Aorta (tissue), 5 donors: ENCODE results near the gene PSMB10. TPM values are rescaled to one million over a fixed set of nuclear protein-coding genes. Genes with fewer than 3 reads are reported as not detected.
A peak's percentile ranks its signal among the peaks of the same experiment; 100 is the strongest.

Experiments
- ATAC-seq: fragments of 200-7000 bp; cut with Tn5 transposase; one replicate; pipeline ENCODE4 v1.9.1; 2022; ENCODE audit warnings: moderate library complexity; ENCODE audit not compliant: low FRiP score
- DNase-seq, 2 donors: peaks; one replicate each; pipeline ENCODE4 v3.0.0-alpha.2; 2020
- H3K27ac ChIP-seq, 2 donors: one replicate each; pipeline ENCODE4 v1.5.1; 2013; ENCODE audit warnings: low read length in 2 of 2, mild to moderate bottlenecking in 2 of 2, moderate library complexity in 2 of 2, control low read depth in 1 of 2, inconsistent platforms in 1 of 2, low read depth in 1 of 2
- H3K27me3 ChIP-seq, 2 donors: one replicate each; pipeline ENCODE4 v1.6.1; 2013; ENCODE audit warnings: control low read depth in 1 of 2, low read length in 1 of 2, mild to moderate bottlenecking in 1 of 2, moderate library complexity in 1 of 2; ENCODE audit not compliant: insufficient read depth in 2 of 2, control insufficient read depth in 1 of 2
- H3K36me3 ChIP-seq, 2 donors: one replicate each; pipeline ENCODE4 v1.6.1; 2013; ENCODE audit warnings: control low read depth in 1 of 2, low read length in 1 of 2, mild to moderate bottlenecking in 1 of 2; ENCODE audit not compliant: insufficient read depth in 2 of 2, control insufficient read depth in 1 of 2
- H3K4me1 ChIP-seq, 2 donors: one replicate each; pipeline ENCODE4 v1.6.1; 2013; ENCODE audit warnings: low read length in 2 of 2, control low read depth in 1 of 2, mild to moderate bottlenecking in 1 of 2, moderate library complexity in 1 of 2; ENCODE audit not compliant: insufficient read depth in 2 of 2, control insufficient read depth in 1 of 2
- H3K4me3 ChIP-seq, 2 donors: one replicate each; pipeline ENCODE4 v1.5.1; 2013; ENCODE audit warnings: low read length in 2 of 2, control low read depth in 1 of 2, mild to moderate bottlenecking in 1 of 2
- H3K9me3 ChIP-seq: one replicate; pipeline ENCODE4 v1.6.1; 2013; ENCODE audit warnings: mild to moderate bottlenecking, low read length; ENCODE audit not compliant: control insufficient read depth
- WGBS, 2 donors: extraction: QIAGEN DNeasy Blood & Tissue Kit; methylation state at CpG; one replicate each; pipeline ENCODE4 v1.1.7; 2013; 5-methylcytosine and 5-hydroxymethylcytosine counted together
- intact Hi-C, 2 donors: fragments of 100-400 bp; cut with DNase I; formaldehyde crosslinking; loops; one replicate each; pipeline versions ENCODE4 v1.14.2 to v1.15.0; 2022
- polyA plus RNA-seq, 2 donors: library from polyadenylated mRNA; stranded (reverse); fragments of 200-250 nt; gene quantifications; one replicate each; pipeline ENCODE4 v1.2.3, GENCODE V29; 2013
- total RNA-seq, 2 donors: library from RNA; stranded (reverse); fragmentation: NEBNext Ultra II Directional; extraction: Animal tissue kit (Norgen Biotek cat#: 25700); gene quantifications; one replicate each; pipeline ENCODE4 v1.2.1, GENCODE V29; 2021
- donor health status: healthy with polysubstance abuse.
- donor health status: Bipolar disorder and iron deficiency.
- donor health status: DM: no; HTN: no; CAD: no.
- donor health status: DM: no; HTN: no; CAD: no.
- donor health status: DM: yes; HTN: yes; CAD: no.

The PSMB10 gene
- total and polyA plus RNA-seq, 4 donors: 27.7 to 84.3 (median 45.7) TPM

GRCh38 chr16:67897231-67897630 lies 39.4 kb downstream of the PSMB10 start:
- DNase-seq: peak in 1 of 2 donors; percentile 69
- peaks cover 0 to 2% of the 10 kb centered on the region in 2 donors for H3K4me1 ChIP-seq

GRCh38 chr16:67893743-67894399 lies 42.8 kb downstream of the PSMB10 start:
- peak overlapping the region; percentile 85 to 94 for H3K4me3 ChIP-seq
- peak overlapping the region in 1 of 2 donors; percentile 97 for H3K27ac ChIP-seq
- intact Hi-C loops: loop anchor here in 1 of 2 donors (2.0 kb wide), 1 partner anchor 51 kb away; the partner anchor contains the start of gene THAP11
- WGBS, 2 donors: 22 to 24% methylated on average over 14 of the region's 14 CpGs
- peaks cover 0 to 2% of the 10 kb centered on the region in 2 donors for H3K4me1 ChIP-seq
- no peaks in the 10 kb centered on the region for H3K9me3 ChIP-seq
- no peaks in the 10 kb centered on the region for H3K36me3 ChIP-seq
- no peak for DNase-seq
- ATAC-seq: no peak
- no peaks in the 10 kb centered on the region for H3K27me3 ChIP-seq

More at GRCh38 chr16:67897231-67897630, 39.4 kb downstream of the PSMB10 start:
- Histone ChIP-seq H3K36me3 (peaks cover 0 to 2% of the 10 kb centered on the region in 2 donors), H3K27ac (peak overlapping the region in 1 of 2 donors; percentile 91), H3K27me3 (no peaks in the 10 kb centered on the region), H3K9me3 (no peaks in the 10 kb centered on the region), H3K4me3 (no peak overlapping the region)
- peak; percentile 85 for ATAC-seq
- WGBS, 2 donors: 2 to 4% methylated on average over 3 of the region's 3 CpGs
- intact Hi-C loops: no loop called here

GRCh38 chr16:67892899-67893742 lies 43.5 kb downstream of the PSMB10 start, which contains the start of gene PSKH1:
TSS of gene PSKH1 (plus strand) at chr16:67893254. CDS start at chr16:67908750, 15,496 bp downstream.
- intact Hi-C loops: loop anchor here in 1 of 2 donors (2.0 kb wide), 1 partner anchor 50 kb away; the partner anchor contains the start of gene THAP11

GRCh38 chr16:67892375-67892774 lies 44.3 kb downstream of the PSMB10 start:
- peak overlapping the region in 1 of 2 donors; percentile 75 for H3K4me3 ChIP-seq
- H3K36me3 ChIP-seq: no peaks in the 10 kb centered on the region
- no peak for DNase-seq
- H3K4me1 ChIP-seq: no peaks in the 10 kb centered on the region
- 30 to 35% methylated on average over 5 of the region's 5 CpGs for WGBS, 2 donors
- H3K27me3 ChIP-seq: no peaks in the 10 kb centered on the region
- no peaks in the 10 kb centered on the region for H3K9me3 ChIP-seq
- intact Hi-C loops: loop anchor here in 1 of 2 donors (2.0 kb wide), 1 partner anchor 50 kb away; the partner anchor contains the start of gene THAP11
- ATAC-seq: no peak
- no peak overlapping the region for H3K27ac ChIP-seq

More at GRCh38 chr16:67892899-67893742, 43.5 kb downstream of the PSMB10 start, which contains the start of gene PSKH1:
- peak; percentile 98 to 99 for DNase-seq
- H3K9me3 ChIP-seq: no peaks in the 10 kb centered on the region
- WGBS, 2 donors: 0 to 1% methylated on average over 50 to 90 of the region's 90 CpGs
- H3K4me1 ChIP-seq: peaks cover 0 to 2% of the 10 kb centered on the region in 2 donors
- no peaks in the 10 kb centered on the region for H3K27me3 ChIP-seq
- peak within 1 kb of the TSS; percentile 57 to 97 for H3K27ac ChIP-seq
- H3K36me3 ChIP-seq: no peaks in the 10 kb centered on the region
- H3K4me3 ChIP-seq: peak within 1 kb of the TSS; percentile 85 to 94
- ATAC-seq: peak; percentile 95

GRCh38 chr16:67888331-67888730 lies 48.3 kb downstream of the PSMB10 start:
- Histone ChIP-seq H3K4me3 (no peak overlapping the region), H3K36me3 (peaks cover 0 to 2% of the 10 kb centered on the region in 2 donors), H3K4me1 (no peaks in the 10 kb centered on the region), H3K9me3 (no peaks in the 10 kb centered on the region), H3K27me3 (no peaks in the 10 kb centered on the region), H3K27ac (no peak overlapping the region)
- WGBS, 2 donors: 61 to 76% methylated on average over 3 of the region's 3 CpGs
- DNase-seq (no peak), ATAC-seq (no peak)
- intact Hi-C loops: no loop called here

DNA sequence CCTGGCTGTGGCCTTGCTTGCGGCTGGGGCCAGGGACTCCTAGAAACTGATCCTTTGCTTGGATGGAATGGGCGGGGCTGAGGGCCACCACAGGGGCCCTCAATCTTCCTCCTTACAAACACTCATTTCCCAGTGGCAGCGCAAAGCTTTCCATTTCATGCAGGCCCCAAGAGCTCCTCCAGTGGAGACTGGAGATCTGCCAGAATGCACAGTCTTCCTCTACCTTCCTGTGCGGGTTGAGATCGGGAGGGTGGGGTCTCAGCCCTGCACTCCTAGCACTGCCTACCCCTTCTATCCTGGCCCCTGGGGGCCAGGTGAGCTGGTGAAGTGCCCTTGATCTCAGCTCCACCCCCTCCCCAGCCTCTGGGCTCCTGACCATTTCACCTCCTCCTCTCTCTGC lies 50.3 kb downstream of the PSMB10 start:
- intact Hi-C loops: no loop called here
- H3K36me3 ChIP-seq: peaks cover 0 to 9% of the 10 kb centered on the region in 2 donors
- H3K9me3 ChIP-seq: no peaks in the 10 kb centered on the region
- no peaks in the 10 kb centered on the region for H3K4me1 ChIP-seq
- H3K4me3 ChIP-seq: no peak overlapping the region
- H3K27ac ChIP-seq: no peak overlapping the region
- no peaks in the 10 kb centered on the region for H3K27me3 ChIP-seq
- 93 to 94% methylated on average over 5 of the region's 5 CpGs for WGBS, 2 donors
- no peak for ATAC-seq
- no peak for DNase-seq

GRCh38 chr16:67885976-67886375 lies 50.7 kb downstream of the PSMB10 start:
- Histone ChIP-seq H3K27ac (no peak overlapping the region), H3K4me3 (no peak overlapping the region), H3K27me3 (no peaks in the 10 kb centered on the region), H3K4me1 (no peaks in the 10 kb centered on the region), H3K9me3 (no peaks in the 10 kb centered on the region), H3K36me3 (peaks cover 0 to 9% of the 10 kb centered on the region in 2 donors)
- intact Hi-C loops: no loop called here
- no peak for ATAC-seq
- 91 to 93% methylated on average over 19 of the region's 19 CpGs for WGBS, 2 donors
- no peak for DNase-seq

DNA sequence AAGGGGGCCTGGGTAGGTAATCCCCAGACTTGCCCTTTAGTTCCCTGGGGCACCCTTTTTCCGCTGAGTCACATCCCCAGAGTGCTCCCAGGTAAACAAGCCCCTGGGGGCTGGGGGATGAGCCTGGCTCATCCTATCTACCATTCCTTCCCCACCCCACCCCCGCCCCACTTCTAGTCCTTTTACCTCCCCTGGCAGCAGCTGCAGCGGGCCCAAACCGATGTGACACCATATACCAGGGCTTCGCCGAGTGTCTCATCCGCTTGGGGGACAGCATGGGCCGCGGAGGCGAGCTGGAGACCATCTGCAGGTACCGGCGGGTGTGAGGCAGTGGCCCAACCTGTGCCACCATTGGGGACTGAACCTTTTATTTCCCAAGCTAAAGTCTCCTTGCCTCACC lies 51.1 kb downstream of the PSMB10 start:
- Histone ChIP-seq H3K9me3 (no peaks in the 10 kb centered on the region), H3K4me3 (no peak overlapping the region), H3K4me1 (no peaks in the 10 kb centered on the region), H3K27me3 (no peaks in the 10 kb centered on the region), H3K36me3 (peaks cover 0 to 12% of the 10 kb centered on the region in 2 donors), H3K27ac (peak overlapping the region in 1 of 2 donors; percentile 2)
- intact Hi-C loops: no loop called here
- whole genome bisulfite sequencing, 2 donors: 90 to 92% methylated on average over 12 of the region's 12 CpGs
- DNase-seq: no peak
- no peak for ATAC-seq
